Immature natural killer cell (primary cell): ENCODE data around the gene GPR55. TPM values are rescaled to one million over a fixed set of nuclear protein-coding genes. Genes with fewer than 3 reads are reported as not detected.
"Not testable (repeated sequence)": the region's sequence is repeated elsewhere in the genome, so short reads cannot be mapped to it uniquely, and the experiment has no call there.

Experiments
- DNase-seq, 3 donors: peaks; one replicate each; pipeline ENCODE4 v3.0.0; 2022; ENCODE audit warnings: mixed read lengths in 1 of 3
- H3K27ac Mint-ChIP-seq, 6 donors: one replicate each; pipeline ENCODE4 v1.8.0; 2020; ENCODE audit warnings: mixed read lengths in 6 of 6, mild to moderate bottlenecking in 5 of 6, inconsistent platforms in 4 of 6, moderate library complexity in 3 of 6
- H3K27me3 Mint-ChIP-seq, 3 donors: one replicate each; pipeline ENCODE4 v1.8.0; 2020 to 2021; ENCODE audit warnings: low read depth in 3 of 3, mild to moderate bottlenecking in 3 of 3, mixed read lengths in 3 of 3, moderate library complexity in 3 of 3, inconsistent platforms in 1 of 3
- H3K36me3 Mint-ChIP-seq, 3 donors: one replicate each; pipeline ENCODE4 v1.8.0; 2020; ENCODE audit warnings: mixed read lengths in 3 of 3, inconsistent platforms in 2 of 3, mild to moderate bottlenecking in 2 of 3
- H3K4me1 Mint-ChIP-seq, 2 donors: one replicate each; pipeline ENCODE4 v1.8.0; 2020; ENCODE audit warnings: inconsistent platforms in 2 of 2, mild to moderate bottlenecking in 2 of 2, mixed read lengths in 2 of 2, moderate library complexity in 1 of 2
- H3K4me3 Mint-ChIP-seq, 5 donors: one replicate each; pipeline ENCODE4 v1.8.0; 2020; ENCODE audit warnings: mild to moderate bottlenecking in 5 of 5, mixed read lengths in 5 of 5, inconsistent platforms in 3 of 5, moderate library complexity in 3 of 5
- H3K9me3 Mint-ChIP-seq, 6 donors: one replicate each; pipeline ENCODE4 v1.8.0; 2020; ENCODE audit warnings: mild to moderate bottlenecking in 6 of 6, mixed read lengths in 6 of 6, inconsistent platforms in 4 of 6, moderate library complexity in 3 of 6
- polyA plus RNA-seq, 3 donors: library from polyadenylated mRNA; unstranded; fragments of 300-500 nt; fragmentation: Illumina TruSeq; gene quantifications; one replicate each; pipeline ENCODE4 v1.2.3, GENCODE V29; 2021

GPR55 gene, protein sequence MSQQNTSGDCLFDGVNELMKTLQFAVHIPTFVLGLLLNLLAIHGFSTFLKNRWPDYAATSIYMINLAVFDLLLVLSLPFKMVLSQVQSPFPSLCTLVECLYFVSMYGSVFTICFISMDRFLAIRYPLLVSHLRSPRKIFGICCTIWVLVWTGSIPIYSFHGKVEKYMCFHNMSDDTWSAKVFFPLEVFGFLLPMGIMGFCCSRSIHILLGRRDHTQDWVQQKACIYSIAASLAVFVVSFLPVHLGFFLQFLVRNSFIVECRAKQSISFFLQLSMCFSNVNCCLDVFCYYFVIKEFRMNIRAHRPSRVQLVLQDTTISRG
- not detected for polyA plus RNA-seq

GRCh38 chr2:230924470-230925341 is at the start of gene GPR55:
Gene GPR55 (minus strand): TSS chr2:230925242. CDS start chr2:230910962, 14,280 bp downstream.
- Mint-ChIP-seq H3K4me1 (no peaks in the 10 kb centered on the region), H3K4me3 (peak within 1 kb of the TSS in 1 of 5 donors; percentile 50), H3K27me3 (peaks cover 10 to 30% (median 20%) of the 10 kb centered on the region in 3 donors), H3K27ac (no peak within 1 kb of the TSS), H3K36me3 (no peaks in the 10 kb centered on the region), H3K9me3 (peaks cover 0 to 2% (median 0%) of the 10 kb centered on the region in 6 donors)
- no peak for DNase-seq

GRCh38 chr2:230974096-230974913 is 49.3 kb upstream of the GPR55 start:
- Mint-ChIP-seq H3K4me1 (peaks cover 39 to 46% of the 10 kb centered on the region in 2 donors), H3K27ac (peak overlapping the region; percentile 78 to 100 (median 98)), H3K27me3 (peaks cover 17 to 19% (median 19%) of the 10 kb centered on the region in 3 donors), H3K9me3 (no peaks in the 10 kb centered on the region), H3K4me3 (peak overlapping the region; percentile 68 to 88 (median 84)), H3K36me3 (no peaks in the 10 kb centered on the region)
- DNase-seq: peak; percentile 87 to 93 (median 89)

- Mint-ChIP-seq H3K4me3 (no peak overlapping the region), H3K36me3 (no peaks in the 10 kb centered on the region), H3K4me1 (peaks cover 39 to 45% of the 10 kb centered on the region in 2 donors), H3K27ac (peak overlapping the region in 3 of 6 donors; percentile 40 to 51 (median 42)), H3K27me3 (peaks cover 19 to 28% (median 21%) of the 10 kb centered on the region in 3 donors), H3K9me3 (peaks cover 0 to 2% (median 0%) of the 10 kb centered on the region in 6 donors)
- no peak for DNase-seq
Measured at GRCh38 chr2:230972046-230972445, 47.0 kb upstream of the GPR55 start.

DNA sequence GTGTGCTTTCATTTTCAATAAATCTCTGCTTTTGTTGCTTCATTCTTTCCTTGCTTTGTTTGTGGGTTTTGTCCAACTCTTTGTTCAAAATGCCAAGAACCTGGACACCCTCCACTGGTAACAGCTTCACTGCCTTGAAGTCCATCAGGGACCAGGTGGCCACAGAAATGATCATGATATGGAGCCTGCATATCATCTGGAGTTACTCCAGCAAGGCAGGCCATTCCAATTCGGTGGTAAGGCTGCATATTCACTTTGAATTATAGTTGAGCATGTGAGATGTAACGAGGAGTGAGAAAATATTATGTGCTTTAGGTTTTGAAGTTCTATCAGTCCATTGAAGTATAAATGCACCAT is 44.6 kb upstream of the GPR55 start:
- peaks cover 0 to 2% (median 0%) of the 10 kb centered on the region in 6 donors for H3K9me3 Mint-ChIP-seq
- no peaks in the 10 kb centered on the region for H3K36me3 Mint-ChIP-seq
- H3K4me3 Mint-ChIP-seq: no peak overlapping the region
- peaks cover 17 to 25% (median 22%) of the 10 kb centered on the region in 3 donors for H3K27me3 Mint-ChIP-seq
- H3K27ac Mint-ChIP-seq: no peak overlapping the region
- DNase-seq: no peak
- H3K4me1 Mint-ChIP-seq: peaks cover 18 to 23% of the 10 kb centered on the region in 2 donors

- peaks cover 0 to 2% (median 0%) of the 10 kb centered on the region in 6 donors for H3K9me3 Mint-ChIP-seq
- H3K4me3 Mint-ChIP-seq: no peak overlapping the region
- H3K36me3 Mint-ChIP-seq: no peaks in the 10 kb centered on the region
- peaks cover 11 to 20% (median 16%) of the 10 kb centered on the region in 3 donors for H3K27me3 Mint-ChIP-seq
- no peak for DNase-seq
- H3K4me1 Mint-ChIP-seq: peaks cover 13 to 18% of the 10 kb centered on the region in 2 donors
- no peak overlapping the region for H3K27ac Mint-ChIP-seq
Measured at GRCh38 chr2:230968921-230969658, 44.0 kb upstream of the GPR55 start.

GRCh38 chr2:230968314-230968713 is 43.3 kb upstream of the GPR55 start:
- H3K4me1 Mint-ChIP-seq: peaks cover 6 to 10% of the 10 kb centered on the region in 2 donors
- H3K9me3 Mint-ChIP-seq, H3K36me3 Mint-ChIP-seq, DNase-seq, H3K4me3 Mint-ChIP-seq: not testable (repeated sequence)
- peak overlapping the region in 1 of 6 donors; percentile 14 for H3K27ac Mint-ChIP-seq
- H3K27me3 Mint-ChIP-seq: peaks cover 8 to 15% (median 12%) of the 10 kb centered on the region in 3 donors

DNA sequence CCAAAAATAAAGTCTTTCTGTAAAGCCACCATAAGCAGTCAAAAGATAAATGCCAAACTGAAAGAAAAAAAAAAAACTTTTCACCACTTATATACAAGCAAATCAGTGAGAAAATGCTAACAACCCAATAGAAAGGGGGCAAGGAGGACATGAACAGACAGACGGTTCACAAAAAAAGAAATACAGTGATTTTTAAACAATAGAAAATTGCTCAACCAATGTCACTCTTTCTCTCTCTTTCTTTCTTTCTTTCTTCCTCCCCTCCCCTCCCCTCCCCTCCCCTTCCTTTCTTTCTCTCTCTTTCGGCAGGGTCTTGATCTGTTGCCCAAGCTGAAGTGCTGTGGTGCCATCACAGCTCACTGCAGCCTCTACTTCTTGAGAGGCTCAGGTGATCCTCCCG is 42.1 kb upstream of the GPR55 start:
- Mint-ChIP-seq H3K4me1 (peaks cover 2 to 3% of the 10 kb centered on the region in 2 donors), H3K36me3 (no peaks in the 10 kb centered on the region), H3K9me3 (peaks cover 0 to 2% (median 0%) of the 10 kb centered on the region in 6 donors), H3K27me3 (peaks cover 8 to 18% (median 10%) of the 10 kb centered on the region in 3 donors), H3K27ac (no peak overlapping the region), H3K4me3 (no peak overlapping the region)
- no peak for DNase-seq

GRCh38 chr2:230964136-230964730 is 39.2 kb upstream of the GPR55 start:
- no peak for DNase-seq
- Mint-ChIP-seq H3K9me3 (peaks cover 0 to 2% (median 0%) of the 10 kb centered on the region in 6 donors), H3K27me3 (peaks cover 8 to 25% (median 10%) of the 10 kb centered on the region in 3 donors), H3K27ac (no peak overlapping the region), H3K4me1 (no peaks in the 10 kb centered on the region), H3K36me3 (no peaks in the 10 kb centered on the region), H3K4me3 (no peak overlapping the region)

- Mint-ChIP-seq H3K9me3 (peaks cover 0 to 1% (median 0%) of the 10 kb centered on the region in 6 donors), H3K27me3 (peaks cover 11 to 26% (median 20%) of the 10 kb centered on the region in 3 donors), H3K4me3 (no peak overlapping the region), H3K27ac (no peak overlapping the region), H3K4me1 (peaks cover 11 to 16% of the 10 kb centered on the region in 2 donors), H3K36me3 (no peaks in the 10 kb centered on the region)
- no peak for DNase-seq
Measured at GRCh38 chr2:230961091-230961491, 36.0 kb upstream of the GPR55 start.

- no peak for DNase-seq
- Mint-ChIP-seq H3K4me3 (no peak overlapping the region), H3K36me3 (peaks cover 0 to 3% (median 0%) of the 10 kb centered on the region in 3 donors), H3K4me1 (peaks cover 11 to 16% of the 10 kb centered on the region in 2 donors), H3K9me3 (peaks cover 0 to 1% (median 0%) of the 10 kb centered on the region in 6 donors), H3K27me3 (peaks cover 11 to 29% (median 23%) of the 10 kb centered on the region in 3 donors), H3K27ac (no peak overlapping the region)
Measured at GRCh38 chr2:230960026-230960425, 35.0 kb upstream of the GPR55 start.

GRCh38 chr2:230958820-230959756 is 34.0 kb upstream of the GPR55 start:
- Mint-ChIP-seq H3K9me3 (peaks cover 0 to 1% (median 0%) of the 10 kb centered on the region in 6 donors), H3K27ac (no peak overlapping the region), H3K36me3 (peaks cover 0 to 4% (median 0%) of the 10 kb centered on the region in 3 donors), H3K27me3 (peaks cover 11 to 36% (median 23%) of the 10 kb centered on the region in 3 donors), H3K4me3 (no peak overlapping the region), H3K4me1 (peaks cover 11 to 16% of the 10 kb centered on the region in 2 donors)
- DNase-seq: no peak
